Duodenal mucosa (tissue), 2 donors: ENCODE results near the gene RYR1.
"Not testable (repeated sequence)": the region's sequence is repeated elsewhere in the genome, so short reads cannot be mapped to it uniquely, and the experiment has no call there.

ENCODE experiments used
- H3K27ac ChIP-seq: one replicate; pipeline ENCODE4 v1.7.0; 2013; ENCODE audit warnings: low read depth, low read length
- H3K27me3 ChIP-seq, 2 donors: one replicate each; pipeline ENCODE4 v1.7.0; 2013; ENCODE audit warnings: low read length in 2 of 2, control low read depth in 1 of 2; ENCODE audit not compliant: insufficient read depth in 2 of 2, control insufficient read depth in 1 of 2
- H3K36me3 ChIP-seq, 2 donors: one replicate each; pipeline ENCODE4 v1.7.0; 2013; ENCODE audit warnings: low read length in 2 of 2, control low read depth in 1 of 2; ENCODE audit not compliant: insufficient read depth in 2 of 2, control insufficient read depth in 1 of 2
- H3K4me1 ChIP-seq, 2 donors: one replicate each; pipeline ENCODE4 v1.7.0; 2013; ENCODE audit warnings: low read length in 2 of 2, control low read depth in 1 of 2; ENCODE audit not compliant: insufficient read depth in 2 of 2, control insufficient read depth in 1 of 2
- H3K4me3 ChIP-seq, 2 donors: one replicate each; pipeline ENCODE4 v1.7.0; 2013; ENCODE audit warnings: low read length in 2 of 2, low read depth in 1 of 2
- H3K9ac ChIP-seq, 2 donors: one replicate each; pipeline ENCODE4 v1.7.0; 2013; ENCODE audit warnings: low read length in 2 of 2, low read depth in 1 of 2
- H3K9me3 ChIP-seq, 2 donors: one replicate each; pipeline ENCODE4 v1.7.0; 2013; ENCODE audit warnings: low read length in 2 of 2, control low read depth in 1 of 2; ENCODE audit not compliant: control insufficient read depth in 1 of 2

The RYR1 gene

GRCh38 chr19:38488096-38488495 lies 54.6 kb downstream of the RYR1 start:
- H3K4me3 ChIP-seq, result no peak overlapping the region
- no peaks in the 10 kb centered on the region for H3K36me3 ChIP-seq
- H3K27ac ChIP-seq, result no peak overlapping the region
- H3K4me1 ChIP-seq, result no peaks in the 10 kb centered on the region
- H3K9ac ChIP-seq, result no peak overlapping the region
- H3K27me3 ChIP-seq, result no peaks in the 10 kb centered on the region
- H3K9me3 ChIP-seq, result no peaks in the 10 kb centered on the region

DNA sequence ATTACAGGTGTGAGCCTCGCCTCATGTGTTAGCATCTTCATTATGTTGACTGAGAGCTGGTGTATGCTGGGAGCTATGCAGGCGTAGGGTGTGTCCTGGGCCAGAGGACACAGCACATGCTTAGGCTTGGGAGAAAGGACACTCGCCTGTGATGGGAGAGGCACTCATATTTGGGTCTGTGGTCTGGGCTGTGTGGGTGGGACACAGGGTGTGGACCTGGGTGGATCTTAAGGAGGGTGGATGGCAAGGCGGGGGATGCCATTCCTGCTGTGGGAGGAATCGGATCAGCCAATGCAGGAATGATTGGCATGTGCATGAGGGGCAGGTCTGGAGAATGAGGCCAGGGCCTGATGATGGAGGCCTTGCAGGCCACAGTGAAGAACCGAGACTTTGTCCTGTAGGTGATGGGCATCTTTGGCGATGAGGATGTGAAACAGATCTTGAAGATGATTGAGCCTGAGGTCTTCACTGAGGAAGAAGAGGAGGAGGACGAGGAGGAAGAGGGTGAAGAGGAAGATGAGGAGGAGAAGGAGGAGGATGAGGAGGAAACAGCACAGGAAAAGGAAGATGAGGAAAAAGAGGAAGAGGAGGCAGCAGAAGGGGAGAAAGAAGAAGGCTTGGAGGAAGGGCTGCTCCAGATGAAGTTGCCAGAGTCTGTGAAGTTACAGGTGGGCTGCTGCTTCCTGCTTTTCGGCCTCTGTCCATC lies 55.4 kb downstream of the RYR1 start:
- H3K4me1 ChIP-seq, result no peaks in the 10 kb centered on the region
- H3K36me3 ChIP-seq, result no peaks in the 10 kb centered on the region
- no peak overlapping the region for H3K4me3 ChIP-seq
- H3K27ac ChIP-seq, result no peak overlapping the region
- H3K27me3 ChIP-seq, result no peaks in the 10 kb centered on the region
- no peaks in the 10 kb centered on the region for H3K9me3 ChIP-seq
- no peak overlapping the region for H3K9ac ChIP-seq

- Histone ChIP-seq H3K9me3 (no peaks in the 10 kb centered on the region), H3K36me3 (no peaks in the 10 kb centered on the region), H3K4me3 (no peak overlapping the region), H3K27ac (no peak overlapping the region), H3K4me1 (no peaks in the 10 kb centered on the region), H3K9ac (no peak overlapping the region), H3K27me3 (no peaks in the 10 kb centered on the region)
Measured at GRCh38 chr19:38490861-38491260, 57.4 kb downstream of the RYR1 start.

GRCh38 chr19:38492181-38492813 lies 58.8 kb downstream of the RYR1 start:
- Histone ChIP-seq H3K4me3 (no peak overlapping the region), H3K9me3 (no peaks in the 10 kb centered on the region)

GRCh38 chr19:38494379-38494778 lies 60.9 kb downstream of the RYR1 start:
- Histone ChIP-seq H3K36me3 (no peaks in the 10 kb centered on the region), H3K9ac (no peak overlapping the region), H3K27me3 (no peaks in the 10 kb centered on the region), H3K4me1 (no peaks in the 10 kb centered on the region), H3K27ac (no peak overlapping the region), H3K4me3 (no peak overlapping the region), H3K9me3 (no peaks in the 10 kb centered on the region)

More at GRCh38 chr19:38492181-38492813, 58.8 kb downstream of the RYR1 start:
- Histone ChIP-seq H3K36me3 (no peaks in the 10 kb centered on the region), H3K9ac (no peak overlapping the region), H3K27me3 (no peaks in the 10 kb centered on the region), H3K27ac (no peak overlapping the region), H3K4me1 (no peaks in the 10 kb centered on the region)

DNA sequence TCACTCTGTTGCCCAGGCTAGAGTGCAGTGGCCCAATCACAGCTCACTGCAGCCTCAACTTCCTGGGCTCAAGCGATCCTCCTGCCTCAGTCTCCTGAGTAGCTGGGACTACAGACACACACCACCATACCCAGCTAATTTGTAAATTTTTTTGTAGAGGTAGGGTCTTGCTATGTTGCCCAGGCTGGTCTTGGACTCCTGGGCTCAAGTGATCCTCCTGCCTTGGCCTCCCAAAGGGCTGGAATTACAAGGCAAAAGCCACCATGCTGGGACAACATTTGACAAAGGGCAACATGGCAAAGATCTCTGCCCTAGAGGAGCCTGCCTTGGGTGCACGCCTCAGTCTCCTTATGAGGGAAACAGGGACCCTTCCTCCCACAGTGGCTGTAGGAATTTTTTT lies 61.9 kb downstream of the RYR1 start:
- not testable (repeated sequence) for H3K27ac ChIP-seq, H3K4me3 ChIP-seq, H3K4me1 ChIP-seq, H3K9ac ChIP-seq, H3K36me3 ChIP-seq, H3K27me3 ChIP-seq, H3K9me3 ChIP-seq

GRCh38 chr19:38496116-38496515 lies 62.6 kb downstream of the RYR1 start:
- H3K9me3 ChIP-seq, result no peaks in the 10 kb centered on the region
- H3K9ac ChIP-seq, result no peak overlapping the region
- no peaks in the 10 kb centered on the region for H3K36me3 ChIP-seq
- peaks cover 0 to 3% of the 10 kb centered on the region in 2 donors for H3K27me3 ChIP-seq
- H3K4me3 ChIP-seq, result no peak overlapping the region
- no peak overlapping the region for H3K27ac ChIP-seq
- H3K4me1 ChIP-seq, result no peaks in the 10 kb centered on the region

GRCh38 chr19:38496603-38497487 lies 63.4 kb downstream of the RYR1 start:
- H3K36me3 ChIP-seq, result no peaks in the 10 kb centered on the region
- no peaks in the 10 kb centered on the region for H3K9me3 ChIP-seq
- no peak overlapping the region for H3K9ac ChIP-seq
- peaks cover 0 to 3% of the 10 kb centered on the region in 2 donors for H3K27me3 ChIP-seq
- no peak overlapping the region for H3K27ac ChIP-seq
- no peak overlapping the region for H3K4me3 ChIP-seq
- H3K4me1 ChIP-seq, result no peaks in the 10 kb centered on the region

DNA sequence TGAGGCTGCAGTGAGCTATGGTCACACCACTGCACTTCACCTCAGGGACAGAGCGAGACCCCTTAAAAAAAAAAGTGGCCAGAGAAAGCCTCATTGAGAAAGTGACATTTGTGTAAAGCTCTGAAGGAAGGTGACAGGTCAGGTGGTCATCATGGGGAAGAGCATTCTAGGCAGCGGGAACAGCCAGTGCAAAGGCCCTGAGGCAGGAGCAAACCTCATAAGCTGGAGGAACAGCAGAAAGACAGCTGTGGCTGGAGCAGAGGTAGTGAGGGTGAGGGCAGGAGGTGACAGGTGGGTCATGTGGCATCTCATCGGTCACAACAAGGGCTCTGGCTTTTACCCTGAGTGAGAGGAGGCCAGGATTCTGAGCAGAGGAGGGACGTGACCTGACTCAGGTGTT lies 64.4 kb downstream of the RYR1 start:
- H3K9ac ChIP-seq, result no peak overlapping the region

GRCh38 chr19:38499532-38499931 lies 66.0 kb downstream of the RYR1 start:
- H3K9ac ChIP-seq, result no peak overlapping the region
- H3K9me3 ChIP-seq, result no peaks in the 10 kb centered on the region
- no peak overlapping the region for H3K27ac ChIP-seq
- peaks cover 0 to 3% of the 10 kb centered on the region in 2 donors for H3K27me3 ChIP-seq
- H3K4me3 ChIP-seq, result no peak overlapping the region
- no peaks in the 10 kb centered on the region for H3K4me1 ChIP-seq
- no peaks in the 10 kb centered on the region for H3K36me3 ChIP-seq

More for the DNA sequence above, 64.4 kb downstream of the RYR1 start:
- Histone ChIP-seq H3K27me3 (peaks cover 0 to 3% of the 10 kb centered on the region in 2 donors), H3K27ac (no peak overlapping the region), H3K36me3 (no peaks in the 10 kb centered on the region), H3K9me3 (no peaks in the 10 kb centered on the region), H3K4me3 (no peak overlapping the region), H3K4me1 (no peaks in the 10 kb centered on the region)
